ENCODE measurements around the gene MYADM.
"Not testable (repeated sequence)": the region's sequence is repeated elsewhere in the genome, so short reads cannot be mapped to it uniquely, and the experiment has no call there.

The MYADM gene

GRCh38 chr19:53828531-53828930 lies 39.2 kb upstream of the MYADM start:
- TF ChIP-seq FOXM1 (IDR thresholded peaks at IDR 0.05; ENCODE audit: borderline replicate concordance), result no peak
- no peak for TF ChIP-seq SUZ12 (IDR thresholded peaks at IDR 0.05)
- TF ChIP-seq HDGF (IDR thresholded peaks at IDR 0.05; ENCODE audit: borderline replicate concordance), result no peak
- no peak for TF ChIP-seq L3MBTL2 (conservative IDR thresholded peaks at IDR 0.05)
- no peak for TF ChIP-seq SP1 (IDR thresholded peaks at IDR 0.05)
- TF ChIP-seq NFRKB (IDR thresholded peaks at IDR 0.05), result no peak
- TF ChIP-seq ELF4 (IDR thresholded peaks at IDR 0.05), result no peak
- no peak for TF ChIP-seq TARDBP (IDR thresholded peaks at IDR 0.05)
- TF ChIP-seq ARNT (IDR thresholded peaks at IDR 0.05), result no peak
- no peak for TF ChIP-seq BHLHE40 (IDR thresholded peaks at IDR 0.05; ENCODE audit: borderline replicate concordance)
- no peak for TF ChIP-seq PKNOX1 (IDR thresholded peaks at IDR 0.05)
- no peak for TF ChIP-seq ZNF384 (IDR thresholded peaks at IDR 0.05)
- no peak for TF ChIP-seq FOXK2 (IDR thresholded peaks at IDR 0.05)
- TF ChIP-seq CTBP1 (IDR thresholded peaks at IDR 0.05; ENCODE audit: borderline replicate concordance), result no peak
- no peak for TF ChIP-seq LEF1 (IDR thresholded peaks at IDR 0.05; ENCODE audit: borderline replicate concordance)
- no peak for TF ChIP-seq FOXA1 (IDR thresholded peaks at IDR 0.05)
- ChIA-PET POLR2A (interaction anchor here (0.7 kb wide), 1 partner anchor 272 kb away, joined by 4 read pairs; the partner anchor contains the start of gene OSCAR), CTCF (no interaction called here)
- no peak for DNase-seq (ENCODE audit: extremely low spot score)

- CTCF ChIA-PET; POLR2A ChIA-PET; DNase-seq (ENCODE audit: extremely low spot score): not testable (repeated sequence)
Observed at GRCh38 chr19:53832861-53833260, 34.8 kb upstream of the MYADM start.

- DNase-seq (ENCODE audit: extremely low spot score); POLR2A ChIA-PET: not testable (repeated sequence)
- CTCF ChIA-PET, result interaction anchor here (0.6 kb wide), 1 partner anchor 176 kb away, joined by 3 read pairs; no protein-coding TSS in a partner anchor
Observed at GRCh38 chr19:53838446-53838845, 29.2 kb upstream of the MYADM start.

GRCh38 chr19:53840241-53840640 lies 27.4 kb upstream of the MYADM start:
- POLR2A ChIA-PET; DNase-seq (ENCODE audit: extremely low spot score); CTCF ChIA-PET: not testable (repeated sequence)

GRCh38 chr19:53840914-53841313 lies 26.8 kb upstream of the MYADM start:
- DNase-seq (ENCODE audit: extremely low spot score); CTCF ChIA-PET; POLR2A ChIA-PET: not testable (repeated sequence)

- no peak for DNase-seq (ENCODE audit: extremely low spot score)
- ChIA-PET CTCF (no interaction called here), POLR2A (no interaction called here)
- no peak for TF ChIP-seq PKNOX1 (IDR thresholded peaks at IDR 0.05)
- TF ChIP-seq LEF1 (IDR thresholded peaks at IDR 0.05; ENCODE audit: borderline replicate concordance), result no peak
- TF ChIP-seq FOXM1 (IDR thresholded peaks at IDR 0.05; ENCODE audit: borderline replicate concordance), result no peak
Observed at GRCh38 chr19:53844849-53845246, 22.8 kb upstream of the MYADM start.

GRCh38 chr19:53847555-53847954 lies 20.1 kb upstream of the MYADM start:
- POLR2A ChIA-PET, result interaction anchor here (0.9 kb wide), 1 partner anchor 133 kb away, joined by 3 read pairs; no protein-coding TSS in a partner anchor
- CTCF ChIA-PET, result no interaction called here
- DNase-seq (ENCODE audit: extremely low spot score), result no peak
- TF ChIP-seq SP1 (IDR thresholded peaks at IDR 0.05) (no peak), BHLHE40 (IDR thresholded peaks at IDR 0.05; ENCODE audit: borderline replicate concordance) (no peak), ELF4 (IDR thresholded peaks at IDR 0.05) (no peak), LEF1 (IDR thresholded peaks at IDR 0.05; ENCODE audit: borderline replicate concordance) (no peak), CTBP1 (IDR thresholded peaks at IDR 0.05; ENCODE audit: borderline replicate concordance) (no peak), ZNF384 (IDR thresholded peaks at IDR 0.05) (no peak), FOXK2 (IDR thresholded peaks at IDR 0.05) (no peak), FOXA1 (IDR thresholded peaks at IDR 0.05) (no peak), SUZ12 (IDR thresholded peaks at IDR 0.05) (no peak), FOXM1 (IDR thresholded peaks at IDR 0.05; ENCODE audit: borderline replicate concordance) (no peak), L3MBTL2 (conservative IDR thresholded peaks at IDR 0.05) (no peak), NFRKB (IDR thresholded peaks at IDR 0.05) (no peak), TARDBP (IDR thresholded peaks at IDR 0.05) (no peak), PKNOX1 (IDR thresholded peaks at IDR 0.05) (no peak), HDGF (IDR thresholded peaks at IDR 0.05; ENCODE audit: borderline replicate concordance) (no peak), ARNT (IDR thresholded peaks at IDR 0.05) (no peak)

GRCh38 chr19:53849237-53849676 lies 18.4 kb upstream of the MYADM start:
- ChIA-PET POLR2A (no interaction called here), CTCF (no interaction called here)
- TF ChIP-seq NFRKB (IDR thresholded peaks at IDR 0.05) (no peak), L3MBTL2 (conservative IDR thresholded peaks at IDR 0.05) (no peak)
- no peak for DNase-seq (ENCODE audit: extremely low spot score)

Data from HEK293T (cell line).